Prostate gland (tissue), 2 donors: ENCODE data around the gene CENPV.
"Not testable (repeated sequence)": the region's sequence is repeated elsewhere in the genome, so short reads cannot be mapped to it uniquely, and the experiment has no call there.

Experiments used
- CTCF ChIP-seq, 4 experiments: fragments of 200-600 bp in 2 of 4; fragments of 450-650 bp in 2 of 4; sonication (generic) in 2 of 4; IDR thresholded peaks; 1 replicate in 3 of 4; 2 replicates in 1 of 4; pipeline ENCODE4 v1.5.1; 2016 to 2019; ENCODE audit warnings: antibody characterized with exemption in 4 of 4, mild to moderate bottlenecking in 2 of 4, moderate library complexity in 2 of 4
- POLR2A ChIP-seq: fragments of 450-650 bp; IDR thresholded peaks from one replicate; pipeline ENCODE4 v1.6.1; 2016; ENCODE audit warnings: antibody characterized with exemption, mild to moderate bottlenecking
- POLR2AphosphoS5 ChIP-seq: sonication (generic); formaldehyde crosslinking; IDR thresholded peaks from one replicate; pipeline ENCODE4 v1.6.1; 2017; ENCODE audit warnings: antibody characterized with exemption

- TF ChIP-seq POLR2A; CTCF (IDR thresholded peaks at IDR 0.05); POLR2AphosphoS5: not testable (repeated sequence)
These were observed 42.6 kb upstream of the CENPV start for GRCh38 chr17:16395887-16396286.
